HUES6 (cell line): ENCODE data around the gene MIPOL1.
"Not testable (repeated sequence)": the region's sequence is repeated elsewhere in the genome, so short reads cannot be mapped to it uniquely, and the experiment has no call there.

Experiments used
- H3K27ac ChIP-seq: 2 replicates; pipeline ENCODE4 v1.7.0; 2013; ENCODE audit warnings: low read depth, mild to moderate bottlenecking, low read length, inconsistent platforms
- H3K27me3 ChIP-seq: 2 replicates; pipeline ENCODE4 v1.6.1; 2013; ENCODE audit warnings: low read length; ENCODE audit not compliant: control insufficient read depth, insufficient read depth
- H3K36me3 ChIP-seq: 2 replicates; pipeline ENCODE4 v1.6.1; 2013; ENCODE audit warnings: low read length; ENCODE audit not compliant: control insufficient read depth, insufficient read depth
- H3K4me1 ChIP-seq: 2 replicates; pipeline ENCODE4 v1.6.1; 2013; ENCODE audit warnings: low read length; ENCODE audit not compliant: control insufficient read depth, insufficient read depth
- H3K4me3 ChIP-seq: 2 replicates; pipeline ENCODE4 v1.5.1; 2013; ENCODE audit warnings: low read depth, low read length
- H3K9ac ChIP-seq: one replicate; pipeline ENCODE4 v1.6.1; 2013; ENCODE audit warnings: mild to moderate bottlenecking, low read length
- H3K9me3 ChIP-seq: 2 replicates; pipeline ENCODE4 v1.6.1; 2013; ENCODE audit warnings: low read depth, low read length; ENCODE audit not compliant: control insufficient read depth, insufficient read depth

The MIPOL1 gene

DNA sequence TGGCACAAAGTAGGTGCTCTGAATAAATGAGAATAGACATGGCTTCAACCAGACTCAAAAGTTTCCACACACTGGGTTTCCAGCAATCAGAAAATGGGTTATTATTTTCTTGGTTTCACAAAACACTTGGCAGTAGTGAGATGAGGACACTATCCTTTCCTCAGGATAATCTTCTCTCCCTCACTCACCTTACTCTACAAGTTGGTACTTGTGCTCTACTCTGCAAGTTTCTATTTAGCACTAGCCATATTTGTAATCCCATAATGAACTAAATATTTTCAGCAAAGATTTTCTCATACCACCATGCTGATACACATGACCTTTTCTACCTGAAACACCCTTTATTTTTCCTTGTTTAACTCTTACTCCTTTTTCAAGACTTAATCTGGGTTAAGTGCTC, 259.6 kb downstream of the MIPOL1 start:
- Histone ChIP-seq H3K27me3 (no peaks in the 10 kb centered on the region), H3K27ac (no peak overlapping the region), H3K9me3 (peaks cover 7% of the 10 kb centered on the region; the same call in 1 of the 2 replicates), H3K36me3 (no peaks in the 10 kb centered on the region), H3K9ac (no peak overlapping the region), H3K4me1 (no peaks in the 10 kb centered on the region), H3K4me3 (no peak overlapping the region)

DNA sequence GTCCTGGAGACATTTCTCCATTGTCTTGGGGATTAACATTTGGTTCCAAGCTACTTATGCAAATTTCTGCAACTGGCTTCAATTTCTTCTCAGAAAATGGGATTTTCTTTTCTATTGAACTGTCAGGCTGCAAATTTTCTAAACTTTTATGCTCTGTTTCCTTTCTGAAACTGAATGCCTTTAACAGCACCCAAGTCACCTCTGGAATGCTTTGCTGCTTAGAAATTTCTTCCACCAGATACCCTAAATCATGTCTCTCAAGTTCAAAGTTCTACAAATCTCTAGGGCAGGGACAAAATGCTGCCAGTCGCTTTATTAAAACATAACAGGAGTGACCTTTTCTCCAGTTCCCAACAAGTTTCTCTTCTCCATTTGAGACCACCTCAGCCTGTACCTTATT, 264.7 kb downstream of the MIPOL1 start:
- peaks cover 12% of the 10 kb centered on the region; the same call in 1 of the 2 replicates for H3K9me3 ChIP-seq
- not testable (repeated sequence) for H3K27ac ChIP-seq, H3K36me3 ChIP-seq, H3K4me3 ChIP-seq, H3K27me3 ChIP-seq, H3K9ac ChIP-seq, H3K4me1 ChIP-seq

DNA sequence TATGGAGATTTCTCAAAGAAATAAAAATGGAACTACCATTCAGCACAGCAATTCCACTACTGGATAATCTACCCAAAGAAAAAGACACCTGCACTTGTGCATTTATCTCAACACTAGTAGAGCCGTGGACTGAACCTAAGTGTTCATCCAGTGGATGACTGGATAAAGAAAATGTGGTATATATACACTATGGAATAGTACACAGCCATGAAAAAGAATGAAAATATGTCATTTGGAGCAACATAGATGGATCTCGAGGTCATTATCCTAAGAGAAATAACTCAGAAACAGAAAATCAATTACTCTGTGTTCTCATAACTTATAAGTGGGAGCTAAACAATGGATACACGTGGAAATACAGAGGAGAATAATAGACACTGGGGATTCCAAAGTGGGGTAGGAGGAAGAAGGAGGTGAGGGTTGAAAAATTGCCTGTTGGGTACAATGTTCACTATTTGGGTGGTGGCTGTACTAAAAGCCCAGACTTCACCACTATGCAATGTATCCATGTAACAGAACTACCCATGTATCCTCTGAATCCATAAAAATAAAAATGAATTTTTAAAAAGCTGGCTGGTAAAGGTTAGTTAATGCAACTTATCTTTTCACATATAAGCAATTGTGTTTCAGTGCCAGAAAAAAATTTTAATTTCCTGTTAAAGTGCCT, 266.6 kb downstream of the MIPOL1 start:
- no peaks in the 10 kb centered on the region for H3K4me1 ChIP-seq
- peaks cover 12% of the 10 kb centered on the region; the same call in 1 of the 2 replicates for H3K9me3 ChIP-seq
- H3K9ac ChIP-seq = no peak overlapping the region
- H3K27ac ChIP-seq = no peak overlapping the region
- no peaks in the 10 kb centered on the region for H3K36me3 ChIP-seq
- H3K27me3 ChIP-seq = no peaks in the 10 kb centered on the region
- no peak overlapping the region for H3K4me3 ChIP-seq

DNA sequence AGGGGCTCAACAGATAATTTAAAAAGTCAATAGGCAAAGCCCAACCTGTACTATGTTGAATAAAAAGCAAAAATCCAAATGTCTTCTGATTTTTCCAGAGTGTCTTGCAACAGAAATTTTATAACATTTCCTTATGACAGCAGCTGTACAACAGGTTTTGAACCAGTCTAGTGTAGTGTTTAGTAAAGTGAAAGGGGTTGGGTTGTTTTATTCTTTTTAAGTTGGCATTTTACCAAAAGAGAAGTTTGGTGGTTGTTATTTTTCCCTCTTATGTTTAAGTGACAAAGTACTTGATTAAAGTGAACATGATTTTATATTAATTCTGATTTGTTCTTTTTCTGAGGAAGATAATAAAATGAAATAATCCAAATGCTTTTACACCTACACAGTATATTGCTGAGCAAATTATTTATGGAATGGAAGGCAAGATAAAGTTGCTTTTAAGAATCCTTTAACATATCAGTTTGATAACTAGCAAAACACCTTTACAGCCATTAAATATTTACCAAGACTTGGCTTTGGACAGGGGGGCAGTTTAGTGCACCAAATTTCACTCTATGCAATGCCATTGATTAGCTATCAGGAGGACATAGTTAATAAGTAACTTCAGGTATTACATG, 268.4 kb downstream of the MIPOL1 start:
- Histone ChIP-seq H3K36me3 (no peaks in the 10 kb centered on the region), H3K9ac (no peak overlapping the region), H3K9me3 (peaks cover 12% of the 10 kb centered on the region; the same call in 1 of the 2 replicates), H3K27me3 (no peaks in the 10 kb centered on the region), H3K4me3 (no peak overlapping the region), H3K4me1 (no peaks in the 10 kb centered on the region), H3K27ac (no peak overlapping the region)

- no peaks in the 10 kb centered on the region for H3K36me3 ChIP-seq
Observed at GRCh38 chr14:37466623-37467088, 268.9 kb downstream of the MIPOL1 start.

DNA sequence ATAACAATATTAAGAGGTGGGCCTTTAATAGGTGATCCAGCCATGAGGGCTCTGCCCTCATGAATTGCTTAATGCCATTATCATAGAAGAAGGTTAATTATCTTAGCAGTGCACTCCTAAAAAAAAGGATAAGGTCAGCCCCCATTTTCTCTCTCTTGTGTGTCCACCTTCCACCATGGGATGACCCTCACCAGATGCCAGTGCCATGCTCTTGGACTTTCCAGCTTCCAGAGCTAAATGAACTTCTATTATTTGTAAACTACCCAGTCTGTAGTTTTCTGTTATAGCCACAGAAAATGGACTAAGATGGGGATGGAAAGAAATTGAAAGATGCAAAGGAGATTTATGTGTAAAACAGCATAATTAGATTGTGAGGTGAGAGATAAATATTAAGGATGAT, 271.9 kb downstream of the MIPOL1 start:
- Histone ChIP-seq H3K36me3 (no peaks in the 10 kb centered on the region), H3K4me3 (no peak overlapping the region), H3K4me1 (no peaks in the 10 kb centered on the region; the same call in 1 of the 2 replicates), H3K9ac (no peak overlapping the region), H3K27ac (no peak overlapping the region), H3K27me3 (no peaks in the 10 kb centered on the region), H3K9me3 (no peaks in the 10 kb centered on the region)

More at GRCh38 chr14:37466623-37467088, 268.9 kb downstream of the MIPOL1 start:
- H3K9me3 ChIP-seq = peaks cover 9% of the 10 kb centered on the region; the same call in 1 of the 2 replicates
- H3K27me3 ChIP-seq = no peaks in the 10 kb centered on the region
- H3K4me1 ChIP-seq = no peaks in the 10 kb centered on the region
- no peak overlapping the region for H3K4me3 ChIP-seq
- H3K9ac ChIP-seq = no peak overlapping the region
- H3K27ac ChIP-seq = no peak overlapping the region

- no peak overlapping the region for H3K9ac ChIP-seq
- no peak overlapping the region for H3K27ac ChIP-seq
- no peak overlapping the region for H3K4me3 ChIP-seq
- H3K9me3 ChIP-seq = no peaks in the 10 kb centered on the region
- H3K4me1 ChIP-seq = no peaks in the 10 kb centered on the region; the same call in 1 of the 2 replicates
- no peaks in the 10 kb centered on the region for H3K27me3 ChIP-seq
- no peaks in the 10 kb centered on the region for H3K36me3 ChIP-seq
Observed at GRCh38 chr14:37470251-37470650, 272.5 kb downstream of the MIPOL1 start.

- no peaks in the 10 kb centered on the region for H3K36me3 ChIP-seq
- no peak overlapping the region for H3K4me3 ChIP-seq
- H3K27me3 ChIP-seq = no peaks in the 10 kb centered on the region
- no peak overlapping the region for H3K9ac ChIP-seq
- no peak overlapping the region for H3K27ac ChIP-seq
- H3K4me1 ChIP-seq = no peaks in the 10 kb centered on the region; the same call in 1 of the 2 replicates
- H3K9me3 ChIP-seq = peaks cover 2% of the 10 kb centered on the region; the same call in 1 of the 2 replicates
Observed at GRCh38 chr14:37472906-37473305, 275.2 kb downstream of the MIPOL1 start.

DNA sequence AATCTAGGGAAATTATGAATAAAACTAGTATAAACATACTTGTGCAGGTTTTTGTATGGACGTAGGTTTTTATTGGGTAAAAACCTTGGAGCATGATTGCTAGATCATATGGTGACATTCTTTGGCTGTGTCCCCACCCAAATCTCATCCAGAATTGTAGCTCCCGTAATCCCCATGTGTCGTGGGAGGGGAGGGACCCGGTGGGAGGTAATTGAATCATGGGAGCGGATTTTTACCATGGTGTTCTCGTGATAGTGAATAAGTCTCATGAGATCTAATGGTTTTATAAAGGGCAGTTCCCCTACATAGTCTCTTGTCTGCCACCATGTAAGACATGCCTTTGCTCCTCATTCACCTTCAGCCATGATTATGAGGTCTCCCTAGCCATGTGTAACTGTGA, 276.5 kb downstream of the MIPOL1 start:
- Histone ChIP-seq H3K9me3 (peaks cover 2% of the 10 kb centered on the region; the same call in 1 of the 2 replicates), H3K27ac (no peak overlapping the region), H3K9ac (no peak overlapping the region), H3K27me3 (no peaks in the 10 kb centered on the region), H3K36me3 (no peaks in the 10 kb centered on the region), H3K4me1 (no peaks in the 10 kb centered on the region; the same call in 1 of the 2 replicates), H3K4me3 (no peak overlapping the region)

- Histone ChIP-seq H3K36me3 (no peaks in the 10 kb centered on the region), H3K9ac (no peak overlapping the region), H3K27me3 (no peaks in the 10 kb centered on the region), H3K4me3 (no peak overlapping the region), H3K9me3 (peaks cover 2% of the 10 kb centered on the region; the same call in 1 of the 2 replicates), H3K27ac (no peak overlapping the region), H3K4me1 (no peaks in the 10 kb centered on the region)
Observed at GRCh38 chr14:37480446-37481290, 282.9 kb downstream of the MIPOL1 start.
